ENCODE results near the gene FASTKD3.

DNA sequence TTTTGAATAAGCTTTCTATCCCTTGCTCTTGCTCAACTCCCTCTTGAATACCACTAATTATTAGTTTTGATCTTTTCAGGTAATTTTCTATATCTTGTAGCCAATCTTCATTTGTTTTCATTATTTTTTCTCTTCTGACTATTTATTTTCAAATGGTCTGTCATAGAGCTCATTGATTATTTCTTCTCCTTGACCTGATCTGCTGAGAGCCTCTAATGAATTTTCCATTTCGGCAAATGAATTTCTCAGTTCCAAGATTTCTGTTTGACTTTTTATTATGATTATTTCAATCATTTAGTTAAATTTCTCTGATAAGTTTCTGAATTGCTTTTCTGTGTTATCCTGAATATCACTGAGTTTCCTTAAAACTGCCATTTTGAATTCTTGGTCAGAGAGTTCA, 39.5 kb upstream of the FASTKD3 start:
- no peak for TF ChIP-seq POLR2AphosphoS5 (IDR thresholded peaks at IDR 0.05; ENCODE audit: insufficient read depth, low read depth, low read length)
- TF ChIP-seq, protein P1, sequence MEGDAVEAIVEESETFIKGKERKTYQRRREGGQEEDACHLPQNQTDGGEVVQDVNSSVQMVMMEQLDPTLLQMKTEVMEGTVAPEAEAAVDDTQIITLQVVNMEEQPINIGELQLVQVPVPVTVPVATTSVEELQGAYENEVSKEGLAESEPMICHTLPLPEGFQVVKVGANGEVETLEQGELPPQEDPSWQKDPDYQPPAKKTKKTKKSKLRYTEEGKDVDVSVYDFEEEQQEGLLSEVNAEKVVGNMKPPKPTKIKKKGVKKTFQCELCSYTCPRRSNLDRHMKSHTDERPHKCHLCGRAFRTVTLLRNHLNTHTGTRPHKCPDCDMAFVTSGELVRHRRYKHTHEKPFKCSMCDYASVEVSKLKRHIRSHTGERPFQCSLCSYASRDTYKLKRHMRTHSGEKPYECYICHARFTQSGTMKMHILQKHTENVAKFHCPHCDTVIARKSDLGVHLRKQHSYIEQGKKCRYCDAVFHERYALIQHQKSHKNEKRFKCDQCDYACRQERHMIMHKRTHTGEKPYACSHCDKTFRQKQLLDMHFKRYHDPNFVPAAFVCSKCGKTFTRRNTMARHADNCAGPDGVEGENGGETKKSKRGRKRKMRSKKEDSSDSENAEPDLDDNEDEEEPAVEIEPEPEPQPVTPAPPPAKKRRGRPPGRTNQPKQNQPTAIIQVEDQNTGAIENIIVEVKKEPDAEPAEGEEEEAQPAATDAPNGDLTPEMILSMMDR (IDR thresholded peaks at IDR 0.05; ENCODE audit: extremely low read depth in 1 of 2, insufficient read depth in 1 of 2, low read depth in 1 of 2, low read length in 2 of 2): no peak
- no peak for TF ChIP-seq EZH2 (IDR thresholded peaks at IDR 0.05; ENCODE audit: borderline replicate concordance, low read depth, low read length, severe bottlenecking)
- TF ChIP-seq POLR2A (IDR thresholded peaks at IDR 0.05; ENCODE audit: low read depth, low read length): no peak
- no peak for TF ChIP-seq GATA2 (IDR thresholded peaks at IDR 0.05; ENCODE audit: insufficient read depth, insufficient read length, low read depth, low read length)
- no peak for TF ChIP-seq FOS (IDR thresholded peaks at IDR 0.05; ENCODE audit: borderline replicate concordance, insufficient read depth, low read length)
- no peak for TF ChIP-seq JUN (IDR thresholded peaks at IDR 0.05; ENCODE audit: borderline replicate concordance, insufficient read depth, insufficient read length, low read depth)
- TF ChIP-seq, protein P2, sequence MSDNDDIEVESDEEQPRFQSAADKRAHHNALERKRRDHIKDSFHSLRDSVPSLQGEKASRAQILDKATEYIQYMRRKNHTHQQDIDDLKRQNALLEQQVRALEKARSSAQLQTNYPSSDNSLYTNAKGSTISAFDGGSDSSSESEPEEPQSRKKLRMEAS (IDR thresholded peaks at IDR 0.05; ENCODE audit: insufficient read depth, insufficient read length): no peak
